Panc1 (cell line): ENCODE results near the gene NEK6. TPM values are rescaled to one million over a fixed set of nuclear protein-coding genes. Genes with fewer than 3 reads are reported as not detected.

ENCODE experiments used
- ATAC-seq: fragments of 200-7000 bp; cut with Tn5 transposase; 2 replicates; pipeline ENCODE4 v1.9.1; 2020; ENCODE audit warnings: mild to moderate bottlenecking, moderate library complexity
- BruUV-seq: library from RNA; stranded (reverse); fragments of 400-500 nt; replicated peaks from 2 replicates; lab custom pipeline; 2021; lab: Mats Ljungman, UMichigan
- CTCF ChIA-PET: fragments of 300-600 bp; sonication (Branson Sonifier 250); formaldehyde crosslinking; loops from one replicate; lab custom pipeline; 2022; ENCODE audit warnings: antibody characterized with exemption; lab: Charles Lee
- POLR2A ChIA-PET: fragments of 300-600 bp; sonication (Branson Sonifier 250); formaldehyde crosslinking; loops from one replicate; lab custom pipeline; 2022; ENCODE audit warnings: antibody characterized with exemption; lab: Charles Lee
- DNase-seq: peaks from one replicate; pipeline ENCODE4 v3.0.0-alpha.2; 2010; ENCODE audit warnings: low read depth, low spot score
- H3K27ac ChIP-seq: 2 replicates; pipeline ENCODE4 v1.5.1; 2011; ENCODE audit warnings: mild to moderate bottlenecking, low read length, inconsistent platforms
- H3K27me3 ChIP-seq: fragments of 200-500 bp; sonication (Bioruptor generic); 2 replicates; pipeline ENCODE4 v1.6.0; 2014; ENCODE audit warnings: low read length, inconsistent platforms; ENCODE audit not compliant: control insufficient read depth, insufficient read depth
- H3K36me3 ChIP-seq: fragments of 200-500 bp; sonication (Bioruptor generic); 2 replicates; pipeline ENCODE4 v1.5.1; 2014; ENCODE audit warnings: inconsistent platforms, mild to moderate bottlenecking, low read length, moderate library complexity; ENCODE audit not compliant: control insufficient read depth, insufficient read depth
- H3K4me1 ChIP-seq: 2 replicates; pipeline ENCODE4 v1.5.1; 2011; ENCODE audit warnings: inconsistent platforms, mild to moderate bottlenecking, low read length, moderate library complexity; ENCODE audit not compliant: control insufficient read depth, insufficient read depth
- H3K4me3 ChIP-seq, 2 experiments: 2 replicates each; pipeline ENCODE4 v1.5.1; 2011 to 2012; ENCODE audit warnings: low read depth in 2 of 2, low read length in 2 of 2, mild to moderate bottlenecking in 2 of 2, inconsistent platforms in 1 of 2, moderate library complexity in 1 of 2
- H3K9me3 ChIP-seq: fragments of 200-500 bp; sonication (Bioruptor generic); 2 replicates; pipeline ENCODE4 v1.5.1; 2014; ENCODE audit warnings: low read depth, mild to moderate bottlenecking, inconsistent platforms, low read length, moderate library complexity; ENCODE audit not compliant: control insufficient read depth, insufficient read depth
- POLR2AphosphoS5 ChIP-seq: IDR thresholded peaks from 2 replicates; pipeline ENCODE4 v1.6.1; 2012; ENCODE audit warnings: mild to moderate bottlenecking, low read depth, low read length, moderate library complexity
- SIN3A ChIP-seq: IDR thresholded peaks from 2 replicates; pipeline ENCODE4 v1.6.1; 2012; ENCODE audit warnings: low read depth, mild to moderate bottlenecking, low read length, moderate library complexity, borderline replicate concordance; ENCODE audit not compliant: insufficient read depth
- TCF7L2 ChIP-seq: IDR thresholded peaks from 2 replicates; pipeline ENCODE4 v1.6.1; 2011; ENCODE audit warnings: mild to moderate bottlenecking, low read depth, low read length, inconsistent platforms
- in situ Hi-C: cut with HindIII; loops from 2 replicates; pipeline ENCODE4 v1.10.0; 2016; ENCODE audit warnings: low sequenced_read_pairs, low pct_unique_long_range_greater_than_20kb
- intact Hi-C: fragments of 100-400 bp; cut with micrococcal nuclease; formaldehyde crosslinking; loops from one replicate; pipeline ENCODE4 v1.10.0; 2022; ENCODE audit not compliant: unreplicated experiment
- total RNA-seq: library from RNA; stranded (reverse); gene quantifications from one replicate; pipeline ENCODE4 v1.2.1, GENCODE V29; 2021; ENCODE audit not compliant: unreplicated experiment
- TF ChIP-seq, protein P1 (sequence below): fragments of 450-650 bp; IDR thresholded peaks from 2 replicates; pipeline ENCODE4 v1.5.1; 2017; ENCODE audit warnings: mild to moderate bottlenecking
- TF ChIP-seq, protein P2 (sequence below), 2 experiments: IDR thresholded peaks; 2 replicates each; pipeline ENCODE4 v1.6.1; 2011 to 2012; ENCODE audit warnings: low read depth in 2 of 2, control low read depth in 1 of 2, low read length in 1 of 2, mild to moderate bottlenecking in 1 of 2, moderate library complexity in 1 of 2; ENCODE audit not compliant: insufficient read depth in 1 of 2

The NEK6 gene
- total RNA-seq, 1 experiment from 2014 or later = 56.3 TPM

GRCh38 chr9:124309667-124310084 is 51.9 kb downstream of the NEK6 start:
- Histone ChIP-seq H3K4me3 (no peak overlapping the region), H3K4me1 (peaks cover 46% of the 10 kb centered on the region), H3K9me3 (no peaks in the 10 kb centered on the region), H3K27ac (peak overlapping the region; percentile 94), H3K36me3 (no peaks in the 10 kb centered on the region), H3K27me3 (no peaks in the 10 kb centered on the region)
- peak; percentile 96 for DNase-seq
- TF ChIP-seq, protein P1, sequence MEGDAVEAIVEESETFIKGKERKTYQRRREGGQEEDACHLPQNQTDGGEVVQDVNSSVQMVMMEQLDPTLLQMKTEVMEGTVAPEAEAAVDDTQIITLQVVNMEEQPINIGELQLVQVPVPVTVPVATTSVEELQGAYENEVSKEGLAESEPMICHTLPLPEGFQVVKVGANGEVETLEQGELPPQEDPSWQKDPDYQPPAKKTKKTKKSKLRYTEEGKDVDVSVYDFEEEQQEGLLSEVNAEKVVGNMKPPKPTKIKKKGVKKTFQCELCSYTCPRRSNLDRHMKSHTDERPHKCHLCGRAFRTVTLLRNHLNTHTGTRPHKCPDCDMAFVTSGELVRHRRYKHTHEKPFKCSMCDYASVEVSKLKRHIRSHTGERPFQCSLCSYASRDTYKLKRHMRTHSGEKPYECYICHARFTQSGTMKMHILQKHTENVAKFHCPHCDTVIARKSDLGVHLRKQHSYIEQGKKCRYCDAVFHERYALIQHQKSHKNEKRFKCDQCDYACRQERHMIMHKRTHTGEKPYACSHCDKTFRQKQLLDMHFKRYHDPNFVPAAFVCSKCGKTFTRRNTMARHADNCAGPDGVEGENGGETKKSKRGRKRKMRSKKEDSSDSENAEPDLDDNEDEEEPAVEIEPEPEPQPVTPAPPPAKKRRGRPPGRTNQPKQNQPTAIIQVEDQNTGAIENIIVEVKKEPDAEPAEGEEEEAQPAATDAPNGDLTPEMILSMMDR = no peak
- TF ChIP-seq SIN3A = no peak
- TF ChIP-seq, protein P2, sequence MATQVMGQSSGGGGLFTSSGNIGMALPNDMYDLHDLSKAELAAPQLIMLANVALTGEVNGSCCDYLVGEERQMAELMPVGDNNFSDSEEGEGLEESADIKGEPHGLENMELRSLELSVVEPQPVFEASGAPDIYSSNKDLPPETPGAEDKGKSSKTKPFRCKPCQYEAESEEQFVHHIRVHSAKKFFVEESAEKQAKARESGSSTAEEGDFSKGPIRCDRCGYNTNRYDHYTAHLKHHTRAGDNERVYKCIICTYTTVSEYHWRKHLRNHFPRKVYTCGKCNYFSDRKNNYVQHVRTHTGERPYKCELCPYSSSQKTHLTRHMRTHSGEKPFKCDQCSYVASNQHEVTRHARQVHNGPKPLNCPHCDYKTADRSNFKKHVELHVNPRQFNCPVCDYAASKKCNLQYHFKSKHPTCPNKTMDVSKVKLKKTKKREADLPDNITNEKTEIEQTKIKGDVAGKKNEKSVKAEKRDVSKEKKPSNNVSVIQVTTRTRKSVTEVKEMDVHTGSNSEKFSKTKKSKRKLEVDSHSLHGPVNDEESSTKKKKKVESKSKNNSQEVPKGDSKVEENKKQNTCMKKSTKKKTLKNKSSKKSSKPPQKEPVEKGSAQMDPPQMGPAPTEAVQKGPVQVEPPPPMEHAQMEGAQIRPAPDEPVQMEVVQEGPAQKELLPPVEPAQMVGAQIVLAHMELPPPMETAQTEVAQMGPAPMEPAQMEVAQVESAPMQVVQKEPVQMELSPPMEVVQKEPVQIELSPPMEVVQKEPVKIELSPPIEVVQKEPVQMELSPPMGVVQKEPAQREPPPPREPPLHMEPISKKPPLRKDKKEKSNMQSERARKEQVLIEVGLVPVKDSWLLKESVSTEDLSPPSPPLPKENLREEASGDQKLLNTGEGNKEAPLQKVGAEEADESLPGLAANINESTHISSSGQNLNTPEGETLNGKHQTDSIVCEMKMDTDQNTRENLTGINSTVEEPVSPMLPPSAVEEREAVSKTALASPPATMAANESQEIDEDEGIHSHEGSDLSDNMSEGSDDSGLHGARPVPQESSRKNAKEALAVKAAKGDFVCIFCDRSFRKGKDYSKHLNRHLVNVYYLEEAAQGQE (IDR thresholded peaks at IDR 0.05; ENCODE audit: insufficient read depth in 1 of 2, low read depth in 2 of 2, low read length in 1 of 2) = no peak
- peak; percentile 97 for TF ChIP-seq TCF7L2
- peak; percentile 88; the same call in 1 of the 2 replicates for TF ChIP-seq POLR2AphosphoS5
- ATAC-seq = peak; percentile 93
- intact Hi-C loops (loop anchor here (10.0 kb wide), 1 partner anchor 185 kb away; no protein-coding TSS in a partner anchor), in situ Hi-C loops (no loop called here)
- ChIA-PET POLR2A (no interaction called here), CTCF (no interaction called here)
- BruUV-seq = no TSS peak

- intact Hi-C loops (loop anchor here (10.0 kb wide), 1 partner anchor 186 kb away; no protein-coding TSS in a partner anchor), in situ Hi-C loops (no loop called here)
- peaks cover 36% of the 10 kb centered on the region for H3K4me1 ChIP-seq
- TF ChIP-seq, protein P1 = no peak
- TF ChIP-seq POLR2AphosphoS5 = no peak
- no peak for TF ChIP-seq SIN3A
- H3K27ac ChIP-seq = peak overlapping the region; percentile 94
- H3K36me3 ChIP-seq = no peaks in the 10 kb centered on the region
- ATAC-seq = no peak
- DNase-seq = no peak
- no peak overlapping the region for H3K4me3 ChIP-seq
- POLR2A ChIA-PET = interaction anchor here (0.6 kb wide), 1 partner anchor 587 kb away, joined by 4 read pairs; no protein-coding TSS in a partner anchor
- CTCF ChIA-PET = interaction anchor here (0.5 kb wide), 1 partner anchor 343 kb away, joined by 14 read pairs; no protein-coding TSS in a partner anchor
- H3K9me3 ChIP-seq = no peaks in the 10 kb centered on the region
- no peaks in the 10 kb centered on the region for H3K27me3 ChIP-seq
- BruUV-seq = no TSS peak
Measured at GRCh38 chr9:124311283-124311682, 53.5 kb downstream of the NEK6 start.
